GM23338 (cell line): ENCODE measurements around the gene LDLRAD3. TPM values are rescaled to one million over a fixed set of nuclear protein-coding genes. Genes with fewer than 3 reads are reported as not detected.

Source experiments
- ATAC-seq: fragments of 200-7000 bp; cut with Tn5 transposase; 3 replicates; pipeline ENCODE4 v1.9.1; 2020
- DNase-seq: peaks from one replicate; pipeline ENCODE4 v3.0.0-alpha.2; 2015; ENCODE audit warnings: low spot score
- H2AFZ ChIP-seq: fragments of 200-600 bp; sonication (generic); 2 replicates; pipeline ENCODE4 v1.8.0; 2016; ENCODE audit warnings: antibody characterized with exemption, mild to moderate bottlenecking, moderate library complexity
- H3F3A ChIP-seq: fragments of 200-600 bp; sonication (generic); replicated peaks from 2 replicates; pipeline ENCODE4 v1.8.0; 2017; ENCODE audit warnings: antibody characterized with exemption, mixed run types, low read depth
- H3K27ac ChIP-seq: fragments of 200-600 bp; sonication (generic); 2 replicates; pipeline ENCODE4 v1.6.1; 2016; ENCODE audit warnings: low read depth
- H3K27me3 ChIP-seq: fragments of 200-600 bp; sonication (generic); 2 replicates; pipeline ENCODE4 v1.8.0; 2016; ENCODE audit warnings: mild to moderate bottlenecking, mixed run types, moderate library complexity; ENCODE audit not compliant: insufficient read depth
- H3K36me3 ChIP-seq: fragments of 200-600 bp; sonication (generic); 2 replicates; pipeline ENCODE4 v1.8.0; 2016; ENCODE audit warnings: mild to moderate bottlenecking; ENCODE audit not compliant: insufficient read depth
- H3K4me1 ChIP-seq: fragments of 200-600 bp; sonication (generic); 2 replicates; pipeline ENCODE4 v1.8.0; 2016; ENCODE audit warnings: mild to moderate bottlenecking, moderate library complexity; ENCODE audit not compliant: insufficient read depth
- H3K4me2 ChIP-seq: fragments of 200-600 bp; sonication (generic); 2 replicates; pipeline ENCODE4 v1.7.1; 2017; ENCODE audit warnings: mixed run types
- H3K4me3 ChIP-seq: fragments of 200-600 bp; sonication (generic); 2 replicates; pipeline ENCODE4 v1.6.1; 2016; ENCODE audit warnings: mixed run types
- H3K79me2 ChIP-seq: fragments of 200-600 bp; sonication (generic); replicated peaks from 2 replicates; pipeline ENCODE4 v1.8.0; 2017; ENCODE audit warnings: mild to moderate bottlenecking; ENCODE audit not compliant: insufficient read depth
- H3K9me2 ChIP-seq: fragments of 200-600 bp; sonication (generic); 2 replicates; pipeline ENCODE4 v1.8.0; 2017; ENCODE audit not compliant: insufficient read depth
- H4K20me1 ChIP-seq: fragments of 200-600 bp; sonication (generic); replicated peaks from 2 replicates; pipeline ENCODE4 v1.8.0; 2017; ENCODE audit warnings: mild to moderate bottlenecking; ENCODE audit not compliant: insufficient read depth
- H3K27ac Mint-ChIP-seq: 2 replicates; pipeline ENCODE4 v1.8.0; 2020; ENCODE audit warnings: inconsistent platforms, mild to moderate bottlenecking, moderate library complexity, mixed read lengths
- H3K27me3 Mint-ChIP-seq: 3 replicates; pipeline ENCODE4 v1.8.0; 2022; ENCODE audit warnings: low read depth, mild to moderate bottlenecking, moderate library complexity, mixed read lengths, inconsistent platforms; ENCODE audit not compliant: insufficient read depth, poor library complexity
- H3K36me3 Mint-ChIP-seq: 3 replicates; pipeline ENCODE4 v1.8.0; 2021; ENCODE audit warnings: low read depth, mild to moderate bottlenecking, inconsistent platforms, moderate library complexity, mixed read lengths
- H3K4me1 Mint-ChIP-seq: 3 replicates; pipeline ENCODE4 v1.8.0; 2020; ENCODE audit warnings: mild to moderate bottlenecking, inconsistent platforms, mixed read lengths
- H3K4me3 Mint-ChIP-seq: 3 replicates; pipeline ENCODE4 v1.8.0; 2021; ENCODE audit warnings: moderate library complexity, mild to moderate bottlenecking, inconsistent platforms, mixed read lengths
- H3K9me3 Mint-ChIP-seq: 3 replicates; pipeline ENCODE4 v1.8.0; 2020; ENCODE audit warnings: moderate library complexity, mild to moderate bottlenecking, inconsistent platforms, mixed read lengths
- CTCF ChIP-seq, 2 experiments: fragments of 200-600 bp in 1 of 2; sonication (generic) in 1 of 2; conservative IDR thresholded peaks; 2 replicates each; pipeline versions ENCODE4 v1.5.1 to v1.6.1; 2016 to 2017; ENCODE audit warnings: antibody characterized with exemption in 2 of 2, low read depth in 2 of 2, mild to moderate bottlenecking in 2 of 2, moderate library complexity in 1 of 2
- REST ChIP-seq: IDR thresholded peaks from one replicate; pipeline ENCODE4 v1.6.1; 2018; ENCODE audit warnings: antibody characterized with exemption; ENCODE audit not compliant: unreplicated experiment
- ZNF114 ChIP-seq: fragments of 250-450 bp; sonication (Bioruptor Pico); IDR thresholded peaks from 2 replicates; pipeline ENCODE4 v1.5.0; 2020; ENCODE audit warnings: mild to moderate bottlenecking, moderate library complexity
- ZNF462 ChIP-seq: fragments of 250-450 bp; sonication (Bioruptor Pico); IDR thresholded peaks from 2 replicates; pipeline ENCODE4 v1.5.0; 2020; ENCODE audit warnings: mild to moderate bottlenecking, moderate library complexity
- polyA plus RNA-seq: library from polyadenylated mRNA; unstranded; fragments of >200 nt; fragmentation: Nextera tagmentation; extraction: Ambion mirVana; gene quantifications from 2 replicates; pipeline ENCODE4 v1.2.1, GENCODE V29; 2016
- total RNA-seq: library from RNA; depleted of rRNA; stranded (reverse); fragments of >200 nt; shearing (Covaris generic); gene quantifications from 2 replicates; pipeline ENCODE4 v1.2.3, GENCODE V29; 2014
- TF ChIP-seq, protein P1 (sequence below): IDR thresholded peaks from 2 replicates; pipeline ENCODE4 v1.6.1; 2016; ENCODE audit warnings: antibody characterized with exemption

The LDLRAD3 gene
- total and polyA plus RNA-seq, 2 experiments from 2014 or later: 8.5 to 19.4 TPM

GRCh38 chr11:35951680-35952079, 7.8 kb downstream of the LDLRAD3 start (continued):
- TF ChIP-seq ZNF462 (CRISPR knock-in tag) (no peak), CTCF (conservative IDR thresholded peaks at IDR 0.05; ENCODE audit: low read depth in 2 of 2) (no peak)
- TF ChIP-seq, protein P1, sequence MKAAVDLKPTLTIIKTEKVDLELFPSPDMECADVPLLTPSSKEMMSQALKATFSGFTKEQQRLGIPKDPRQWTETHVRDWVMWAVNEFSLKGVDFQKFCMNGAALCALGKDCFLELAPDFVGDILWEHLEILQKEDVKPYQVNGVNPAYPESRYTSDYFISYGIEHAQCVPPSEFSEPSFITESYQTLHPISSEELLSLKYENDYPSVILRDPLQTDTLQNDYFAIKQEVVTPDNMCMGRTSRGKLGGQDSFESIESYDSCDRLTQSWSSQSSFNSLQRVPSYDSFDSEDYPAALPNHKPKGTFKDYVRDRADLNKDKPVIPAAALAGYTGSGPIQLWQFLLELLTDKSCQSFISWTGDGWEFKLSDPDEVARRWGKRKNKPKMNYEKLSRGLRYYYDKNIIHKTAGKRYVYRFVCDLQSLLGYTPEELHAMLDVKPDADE: no peak

DNA sequence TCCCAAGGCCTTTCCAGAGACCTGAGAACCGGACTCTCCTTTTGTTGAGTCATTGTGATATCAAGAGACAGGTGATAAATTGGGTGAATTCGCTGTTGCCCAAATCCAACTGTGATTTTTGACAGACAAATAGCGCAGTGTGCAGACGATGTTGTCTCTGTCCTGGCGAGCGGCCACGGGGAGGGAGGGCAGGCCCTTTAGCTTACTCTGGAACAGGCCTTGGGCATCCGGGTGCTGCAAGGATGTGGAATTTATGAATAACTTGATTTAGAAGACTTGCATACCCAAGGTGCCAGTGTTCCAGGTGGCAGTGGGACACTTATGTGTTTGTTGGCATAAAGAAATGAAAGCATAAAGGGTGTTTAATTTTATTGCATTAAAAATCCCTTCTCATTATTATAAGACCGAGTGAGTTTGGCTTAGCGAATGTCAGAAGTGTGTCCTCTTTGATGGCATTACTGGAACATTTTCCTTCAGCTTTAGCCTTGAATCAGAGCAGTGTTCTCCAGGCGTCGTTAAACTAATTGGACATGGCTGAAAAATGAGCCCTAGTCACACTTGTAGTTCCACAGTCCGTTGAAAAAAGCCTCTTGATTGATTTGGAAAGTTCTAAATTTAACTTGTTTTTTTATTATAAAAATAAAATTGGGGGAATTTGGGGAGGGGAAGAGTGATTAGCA, 9.4 kb downstream of the LDLRAD3 start:
- no peaks in the 10 kb centered on the region for H3K27me3 ChIP-seq
- DNase-seq (no peak), ATAC-seq (no peak)
- no peaks in the 10 kb centered on the region for H3K9me2 ChIP-seq
- no peak overlapping the region for H3K4me2 ChIP-seq
- H3K4me3 ChIP-seq: no peak overlapping the region
- no peak overlapping the region for H3K4me3 Mint-ChIP-seq
- H2AFZ ChIP-seq: no peak overlapping the region
- no peak overlapping the region for H3K27ac ChIP-seq
- no peaks in the 10 kb centered on the region for H3K36me3 Mint-ChIP-seq
- H3K79me2 ChIP-seq: peaks cover 100% of the 10 kb centered on the region
- H3K36me3 ChIP-seq: no peaks in the 10 kb centered on the region
- peaks cover 19% of the 10 kb centered on the region for H3K4me1 ChIP-seq
- H3F3A ChIP-seq: no peaks in the 10 kb centered on the region
- peaks cover 25% of the 10 kb centered on the region for H4K20me1 ChIP-seq
- H3K4me1 Mint-ChIP-seq: peaks cover 22% of the 10 kb centered on the region
- no peak overlapping the region for H3K27ac Mint-ChIP-seq
- H3K27me3 Mint-ChIP-seq: no peaks in the 10 kb centered on the region
- no peaks in the 10 kb centered on the region for H3K9me3 Mint-ChIP-seq
- TF ChIP-seq REST: no peak
- no peak for TF ChIP-seq ZNF114
- TF ChIP-seq, protein P1: no peak
